T-helper 2 cell treated with Interferon-gamma antibody and Interleukin-4, amounts not matched to agents 5 μg/mL and 100 μg/mL, for 36 hours (primary cell): Measurements from ENCODE around the gene TPM4.
"Not testable (repeated sequence)": the region's sequence is repeated elsewhere in the genome, so short reads cannot be mapped to it uniquely, and the experiment has no call there.

Experiments
- DNase-seq: peaks from one replicate; pipeline ENCODE4 v3.0.0; 2021; ENCODE audit warnings: low spot score
- H3K27ac Mint-ChIP-seq: one replicate; pipeline ENCODE4 v1.8.0; 2021; ENCODE audit warnings: mild to moderate bottlenecking, mixed read lengths
- H3K27me3 Mint-ChIP-seq: one replicate; pipeline ENCODE4 v1.8.0; 2021; ENCODE audit warnings: low read depth, mixed read lengths
- H3K36me3 Mint-ChIP-seq: one replicate; pipeline ENCODE4 v1.8.0; 2021; ENCODE audit warnings: low read depth, mixed read lengths
- H3K4me1 Mint-ChIP-seq: one replicate; pipeline ENCODE4 v1.8.0; 2021; ENCODE audit warnings: low read depth, mixed read lengths
- H3K4me3 Mint-ChIP-seq: one replicate; pipeline ENCODE4 v1.8.0; 2022; ENCODE audit warnings: mild to moderate bottlenecking, moderate library complexity, mixed read lengths
- H3K9me3 Mint-ChIP-seq: one replicate; pipeline ENCODE4 v1.8.0; 2021; ENCODE audit warnings: mixed read lengths

TPM4 gene

DNA sequence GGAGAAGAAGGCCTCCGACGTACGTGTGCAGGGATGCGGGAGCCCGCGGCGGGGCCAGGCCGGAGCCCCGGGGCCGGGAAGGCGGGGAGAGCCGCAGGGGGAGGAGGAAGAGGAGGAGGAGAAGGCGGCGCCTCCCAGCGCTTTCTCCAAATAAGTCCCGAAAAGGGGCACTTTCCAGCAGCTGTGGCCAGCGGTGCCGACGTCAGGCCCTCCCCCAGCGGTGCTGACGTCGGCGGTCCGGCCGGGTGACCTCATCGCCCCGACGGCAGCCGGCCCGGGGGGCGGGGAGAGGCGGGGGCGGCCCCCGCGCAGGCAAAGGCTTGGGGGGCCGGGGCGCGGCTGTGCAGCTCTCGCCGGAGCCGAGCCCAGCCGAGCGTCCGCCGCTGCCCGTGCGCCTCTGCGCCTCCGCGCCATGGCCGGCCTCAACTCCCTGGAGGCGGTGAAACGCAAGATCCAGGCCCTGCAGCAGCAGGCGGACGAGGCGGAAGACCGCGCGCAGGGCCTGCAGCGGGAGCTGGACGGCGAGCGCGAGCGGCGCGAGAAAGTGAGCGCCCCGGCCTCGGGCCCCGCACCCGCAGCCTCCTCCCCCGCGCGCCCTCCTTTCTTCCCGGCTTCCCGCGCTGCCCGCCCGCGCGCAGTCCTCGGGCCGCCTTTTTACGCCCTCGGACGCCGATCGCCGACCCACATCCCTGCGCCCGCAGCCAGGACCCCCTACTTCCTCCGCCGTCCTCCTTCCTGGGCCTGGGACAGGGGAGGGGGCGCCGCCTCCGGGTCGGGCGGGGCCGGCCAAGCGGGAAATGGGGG is at the start of gene TPM4:
TPM4 (plus strand) TSS at position 342 of the 804 bp plus-strand sequence; CDS start at position 413, 71 bp downstream.
- Mint-ChIP-seq H3K9me3 (no peaks in the 10 kb centered on the region), H3K4me3 (peak within 1 kb of the TSS; percentile 94), H3K36me3 (peaks cover 38% of the 10 kb centered on the region), H3K4me1 (peaks cover 59% of the 10 kb centered on the region), H3K27ac (peak within 1 kb of the TSS; percentile 99), H3K27me3 (no peaks in the 10 kb centered on the region)
- peak; percentile 91 for DNase-seq

DNA sequence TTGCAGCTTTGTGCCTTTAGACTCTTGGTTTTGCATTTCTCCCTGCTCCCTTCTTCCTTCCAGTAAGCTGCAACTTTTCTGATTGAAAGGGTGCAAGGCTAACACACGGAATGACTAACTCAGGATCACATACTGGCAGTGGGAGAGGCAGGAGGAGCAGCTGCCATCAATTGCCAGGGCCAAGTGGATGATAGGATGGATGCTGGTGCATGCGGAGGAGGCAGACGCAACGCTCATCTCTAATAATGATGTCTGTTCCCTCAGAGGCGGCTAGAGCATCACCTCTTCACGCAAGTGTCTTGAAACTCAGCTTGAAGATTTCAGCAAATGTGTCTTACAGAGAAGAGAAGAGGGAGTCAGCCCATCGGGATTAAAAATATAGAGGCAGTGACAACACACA is 49.5 kb upstream of the TPM4 start:
- DNase-seq: no peak
- no peaks in the 10 kb centered on the region for H3K36me3 Mint-ChIP-seq
- no peaks in the 10 kb centered on the region for H3K27me3 Mint-ChIP-seq
- H3K27ac Mint-ChIP-seq: no peak overlapping the region
- no peaks in the 10 kb centered on the region for H3K4me1 Mint-ChIP-seq
- H3K9me3 Mint-ChIP-seq: no peaks in the 10 kb centered on the region
- no peak overlapping the region for H3K4me3 Mint-ChIP-seq

DNA sequence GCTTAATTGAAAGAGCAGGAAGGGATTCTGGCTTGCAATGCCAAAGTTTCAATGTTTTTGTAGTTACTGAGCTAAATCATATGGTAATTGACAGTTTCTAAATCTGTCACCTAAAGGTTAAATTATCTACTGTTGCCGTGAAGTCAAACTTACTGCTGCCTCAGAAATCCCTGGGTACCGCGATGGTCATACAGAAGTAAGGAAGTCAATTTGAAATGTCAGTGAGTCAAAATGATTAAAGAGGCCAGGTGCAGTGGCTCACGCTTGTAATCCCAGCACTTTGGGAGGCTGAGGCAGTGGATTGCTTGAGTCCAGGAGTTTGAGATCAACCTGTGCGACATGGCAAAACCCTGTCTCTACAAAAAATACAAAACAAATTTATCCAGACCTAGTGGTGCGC is 48.8 kb upstream of the TPM4 start:
- no peak overlapping the region for H3K4me3 Mint-ChIP-seq
- no peak for DNase-seq
- H3K27me3 Mint-ChIP-seq: no peaks in the 10 kb centered on the region
- H3K9me3 Mint-ChIP-seq: no peaks in the 10 kb centered on the region
- no peak overlapping the region for H3K27ac Mint-ChIP-seq
- no peaks in the 10 kb centered on the region for H3K4me1 Mint-ChIP-seq
- no peaks in the 10 kb centered on the region for H3K36me3 Mint-ChIP-seq

DNA sequence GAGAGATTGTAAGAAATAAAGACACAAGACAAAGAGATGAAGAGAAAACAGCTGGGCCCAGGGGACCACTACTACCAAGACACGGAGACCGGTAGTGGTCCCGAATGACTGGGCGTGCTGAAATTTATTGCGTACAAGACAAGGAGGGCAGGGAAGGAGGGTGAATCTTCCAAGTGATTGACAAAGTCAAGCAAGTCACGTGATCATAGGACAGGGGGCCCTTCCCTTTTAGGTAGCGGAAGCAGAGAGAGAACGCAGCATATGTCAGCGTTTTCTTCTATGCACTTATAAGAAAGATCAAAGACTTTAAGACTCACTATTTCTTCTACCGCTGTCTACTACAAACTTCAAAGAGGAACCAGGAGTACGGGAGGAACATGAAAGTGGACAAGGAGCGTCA is 46.1 kb upstream of the TPM4 start:
- H3K27ac Mint-ChIP-seq, DNase-seq, H3K4me3 Mint-ChIP-seq, H3K4me1 Mint-ChIP-seq, H3K9me3 Mint-ChIP-seq, H3K36me3 Mint-ChIP-seq, H3K27me3 Mint-ChIP-seq: not testable (repeated sequence)

DNA sequence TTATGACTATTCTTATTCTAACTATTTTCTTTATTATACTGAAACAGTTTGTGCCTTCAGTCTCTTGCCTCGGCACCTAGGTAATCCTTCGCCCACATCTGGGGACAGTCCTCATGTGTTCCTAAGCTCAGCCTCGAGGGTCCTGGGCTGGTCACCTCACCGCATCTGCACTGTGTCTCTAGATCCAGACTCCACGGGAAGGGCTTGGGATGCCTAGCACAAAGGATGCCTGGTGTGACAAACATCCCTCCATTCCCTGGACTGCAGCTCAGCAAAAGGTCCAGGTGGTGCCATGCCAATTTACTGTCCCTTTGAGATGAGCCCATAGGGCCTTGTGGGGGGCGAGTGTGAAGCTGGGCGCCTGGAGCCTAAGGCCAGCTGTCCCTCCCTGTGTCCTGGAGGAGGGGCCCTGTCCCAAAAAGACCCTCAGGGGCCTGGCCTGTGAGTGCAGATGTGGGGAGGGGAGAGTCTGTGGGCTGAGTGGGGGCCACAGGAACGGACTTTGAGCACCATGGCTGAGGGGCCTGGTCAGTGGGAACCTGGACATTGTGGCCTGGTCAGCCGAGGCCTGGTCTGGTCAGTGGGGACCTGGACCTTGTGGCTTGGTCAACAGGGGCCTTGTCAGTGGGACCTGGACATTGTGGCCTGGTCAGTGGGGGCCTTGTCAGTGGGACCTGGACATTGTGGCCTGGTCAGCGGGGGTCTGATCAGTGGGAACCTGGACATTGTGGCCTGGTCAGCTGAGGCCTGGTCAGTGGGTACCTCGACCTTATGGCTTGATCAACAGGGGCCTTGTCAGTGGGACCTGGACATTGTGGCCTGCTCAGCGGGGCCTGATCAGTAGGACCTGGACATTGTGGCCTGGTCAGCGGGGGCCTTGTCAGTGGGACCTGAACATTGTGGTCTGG is 45.1 kb upstream of the TPM4 start:
- H3K27me3 Mint-ChIP-seq: no peaks in the 10 kb centered on the region
- DNase-seq: no peak
- H3K36me3 Mint-ChIP-seq: no peaks in the 10 kb centered on the region
- H3K27ac Mint-ChIP-seq: no peak overlapping the region
- H3K9me3 Mint-ChIP-seq: no peaks in the 10 kb centered on the region
- H3K4me1 Mint-ChIP-seq: no peaks in the 10 kb centered on the region
- no peak overlapping the region for H3K4me3 Mint-ChIP-seq

GRCh38 chr19:16031872-16032200 is 44.5 kb upstream of the TPM4 start:
- Mint-ChIP-seq H3K4me3 (no peak overlapping the region), H3K9me3 (no peaks in the 10 kb centered on the region), H3K36me3 (no peaks in the 10 kb centered on the region), H3K27ac (no peak overlapping the region), H3K27me3 (no peaks in the 10 kb centered on the region), H3K4me1 (no peaks in the 10 kb centered on the region)
- no peak for DNase-seq

DNA sequence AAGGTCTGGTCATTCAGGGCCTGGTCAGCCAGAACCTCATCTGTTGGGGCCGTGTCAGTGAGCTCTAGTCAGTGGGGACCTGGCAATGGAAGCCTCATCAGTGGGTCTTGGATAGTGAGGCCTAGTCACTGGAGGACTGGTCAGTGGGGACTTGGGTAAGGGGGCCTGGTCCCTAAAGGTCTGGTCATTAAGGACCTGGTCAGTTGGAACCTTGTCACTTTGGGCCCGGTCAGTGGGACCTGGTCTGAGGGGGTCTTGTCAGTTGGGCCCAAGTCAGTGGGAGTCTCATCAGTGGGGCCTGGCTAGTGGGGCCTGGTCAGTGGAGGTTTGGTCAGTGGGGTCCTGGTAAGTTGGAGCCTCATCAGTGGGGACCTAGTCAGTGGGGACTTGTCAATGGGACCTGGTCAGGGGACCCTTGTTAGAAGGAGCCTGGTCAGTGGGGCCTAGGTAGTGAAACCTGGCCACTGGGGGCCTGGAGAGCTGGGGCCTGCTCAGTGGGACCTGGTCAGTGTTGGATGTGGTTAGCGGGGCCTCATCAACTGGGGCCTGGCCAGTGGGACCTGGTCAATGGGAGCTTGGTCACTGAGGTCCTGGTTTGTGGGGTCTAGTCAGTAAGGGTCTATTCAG is 43.7 kb upstream of the TPM4 start:
- Mint-ChIP-seq H3K9me3 (no peaks in the 10 kb centered on the region), H3K4me1 (no peaks in the 10 kb centered on the region), H3K27me3 (no peaks in the 10 kb centered on the region), H3K4me3 (no peak overlapping the region), H3K36me3 (no peaks in the 10 kb centered on the region), H3K27ac (no peak overlapping the region)
- DNase-seq: no peak

DNA sequence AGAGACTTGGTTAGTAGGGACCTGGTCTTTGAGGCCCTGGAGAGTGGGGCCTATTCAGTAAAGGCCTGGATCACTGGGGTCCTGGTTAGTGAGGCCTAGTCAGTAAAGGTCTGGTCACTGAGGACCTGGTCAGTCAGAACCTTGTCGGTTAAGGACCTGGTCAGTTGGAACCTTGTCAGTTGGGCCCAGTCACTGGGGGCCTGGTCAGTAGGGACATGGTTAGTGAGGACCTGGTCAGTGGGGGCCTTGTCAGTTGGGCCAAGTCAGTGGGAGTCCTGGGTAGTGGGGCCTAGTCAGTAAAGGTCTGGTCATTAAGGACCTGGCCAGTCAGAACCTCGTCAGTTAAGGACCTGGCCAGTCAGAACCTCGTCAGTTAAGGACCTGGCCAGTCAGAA is 43.2 kb upstream of the TPM4 start:
- Mint-ChIP-seq H3K4me3 (no peak overlapping the region), H3K27ac (no peak overlapping the region), H3K27me3 (no peaks in the 10 kb centered on the region)

GRCh38 chr19:16033721-16034120 is 42.6 kb upstream of the TPM4 start:
- Mint-ChIP-seq H3K27ac (no peak overlapping the region), H3K36me3 (no peaks in the 10 kb centered on the region), H3K4me1 (no peaks in the 10 kb centered on the region), H3K4me3 (no peak overlapping the region), H3K9me3 (no peaks in the 10 kb centered on the region), H3K27me3 (no peaks in the 10 kb centered on the region)
- DNase-seq: no peak

More for the DNA sequence above, 43.2 kb upstream of the TPM4 start:
- H3K4me1 Mint-ChIP-seq: no peaks in the 10 kb centered on the region
- no peak for DNase-seq
- H3K9me3 Mint-ChIP-seq: no peaks in the 10 kb centered on the region
- no peaks in the 10 kb centered on the region for H3K36me3 Mint-ChIP-seq

DNA sequence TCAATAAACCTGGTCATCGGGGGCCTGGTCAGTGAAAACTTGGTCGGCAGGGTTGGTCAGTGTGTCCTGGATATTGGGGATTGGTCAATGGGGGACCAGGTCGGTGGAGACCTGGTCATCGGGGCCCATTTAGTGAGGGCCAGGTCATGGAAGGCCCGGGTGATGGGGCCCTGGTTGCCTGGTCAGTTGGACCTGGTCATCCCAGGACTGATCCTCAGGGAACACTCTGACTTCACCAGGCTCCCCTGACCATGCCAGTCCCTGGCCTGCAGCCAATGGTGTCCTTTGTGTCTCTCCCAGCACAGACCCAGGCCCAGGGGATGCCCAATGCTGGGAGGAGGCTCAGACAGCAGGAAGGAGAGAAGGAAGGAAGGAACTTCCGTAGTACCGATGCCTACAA is 42.1 kb upstream of the TPM4 start:
- Mint-ChIP-seq H3K27ac (no peak overlapping the region), H3K27me3 (no peaks in the 10 kb centered on the region), H3K36me3 (no peaks in the 10 kb centered on the region), H3K4me3 (no peak overlapping the region), H3K9me3 (no peaks in the 10 kb centered on the region), H3K4me1 (no peaks in the 10 kb centered on the region)
- no peak for DNase-seq

- no peak overlapping the region for H3K4me3 Mint-ChIP-seq
- H3K36me3 Mint-ChIP-seq: no peaks in the 10 kb centered on the region
- H3K4me1 Mint-ChIP-seq: no peaks in the 10 kb centered on the region
- DNase-seq: no peak
- no peaks in the 10 kb centered on the region for H3K9me3 Mint-ChIP-seq
- H3K27me3 Mint-ChIP-seq: no peaks in the 10 kb centered on the region
- H3K27ac Mint-ChIP-seq: no peak overlapping the region
Measured at GRCh38 chr19:16034958-16035560, 41.2 kb upstream of the TPM4 start.

DNA sequence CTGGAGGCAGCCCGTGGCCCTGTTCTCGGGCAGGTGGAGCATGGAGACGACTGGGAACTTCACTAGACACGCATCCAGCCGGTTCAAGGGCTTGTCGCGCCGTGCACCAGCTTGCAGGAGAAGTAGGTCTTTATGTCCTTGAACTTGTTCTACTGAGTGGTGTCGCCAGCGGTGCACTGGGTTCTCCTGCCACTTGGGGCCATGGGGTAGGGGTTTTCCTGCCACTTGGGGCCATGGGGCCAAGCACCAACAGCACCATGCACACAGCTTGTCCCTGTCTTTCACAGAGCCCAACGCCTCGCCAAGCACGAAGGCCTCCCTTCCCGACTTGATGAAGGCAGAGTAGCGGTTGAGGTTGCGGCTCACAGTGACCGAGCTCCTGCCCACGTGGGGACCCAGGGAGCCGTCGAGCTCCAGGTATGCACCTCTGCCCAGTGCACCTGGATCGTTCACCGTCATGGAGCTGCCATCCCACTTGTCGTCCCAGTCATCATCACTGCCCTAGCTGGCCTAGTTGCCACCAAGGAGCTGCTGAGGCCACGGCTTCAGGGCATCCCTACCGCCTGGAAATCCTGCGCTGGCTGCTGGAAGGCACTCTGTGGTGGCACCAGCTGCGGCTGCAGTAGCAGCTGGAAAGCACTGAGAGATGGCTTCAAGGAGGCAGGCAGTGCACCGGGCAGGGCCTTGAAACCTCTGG is 40.5 kb upstream of the TPM4 start:
- no peaks in the 10 kb centered on the region for H3K27me3 Mint-ChIP-seq
- no peaks in the 10 kb centered on the region for H3K9me3 Mint-ChIP-seq
- H3K4me1 Mint-ChIP-seq: no peaks in the 10 kb centered on the region
- H3K36me3 Mint-ChIP-seq: no peaks in the 10 kb centered on the region
- H3K4me3 Mint-ChIP-seq: no peak overlapping the region
- no peak for DNase-seq
- no peak overlapping the region for H3K27ac Mint-ChIP-seq

DNA sequence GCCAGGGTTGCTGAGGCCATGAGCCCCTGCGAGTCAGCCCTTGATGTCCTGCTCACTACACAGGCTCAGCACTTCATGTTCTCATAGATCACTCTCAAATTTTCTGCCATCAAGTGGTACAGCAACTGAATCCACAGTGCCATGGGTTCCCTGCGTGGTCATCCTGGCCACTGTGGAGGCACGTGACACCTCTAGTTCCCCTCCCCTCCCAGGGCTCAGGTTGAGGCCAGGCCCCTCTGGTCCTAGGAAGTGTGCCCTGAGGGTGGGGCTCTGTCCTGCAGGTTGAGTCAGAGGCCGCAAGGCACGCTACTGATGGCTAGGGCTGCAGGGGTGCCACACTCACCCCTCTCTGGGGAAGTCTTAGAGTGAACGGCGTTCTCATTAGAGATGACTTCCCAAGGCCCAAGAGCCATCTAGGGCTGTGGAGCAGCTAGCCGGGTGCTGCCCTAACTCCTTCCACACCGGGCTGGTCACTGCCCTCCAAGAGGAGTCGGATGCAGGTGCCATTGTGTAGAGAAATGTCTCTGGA is 39.8 kb upstream of the TPM4 start:
- no peak overlapping the region for H3K4me3 Mint-ChIP-seq
- no peak for DNase-seq
- no peaks in the 10 kb centered on the region for H3K27me3 Mint-ChIP-seq
- no peaks in the 10 kb centered on the region for H3K36me3 Mint-ChIP-seq
- no peaks in the 10 kb centered on the region for H3K9me3 Mint-ChIP-seq
- no peak overlapping the region for H3K27ac Mint-ChIP-seq
- peaks cover 5% of the 10 kb centered on the region for H3K4me1 Mint-ChIP-seq
